Esophagus muscularis mucosa (tissue), 4 donors: ENCODE results near the gene MARVELD1. TPM values are rescaled to one million over a fixed set of nuclear protein-coding genes. Genes with fewer than 3 reads are reported as not detected.

ENCODE experiments used
- DNase-seq: peaks from one replicate; pipeline ENCODE4 v3.0.0-alpha.2; 2017; ENCODE audit errors: extremely low spot score
- H3K27ac ChIP-seq, 4 donors: fragments of 200-600 bp; sonication (generic); replicated peaks in 1 of 4; 1 replicate in 3 of 4; 2 replicates in 1 of 4; pipeline ENCODE4 v1.5.1; 2016 to 2019; ENCODE audit warnings: mild to moderate bottlenecking in 1 of 4
- H3K27me3 ChIP-seq, 4 donors: fragments of 200-600 bp; sonication (generic); one replicate each; pipeline versions ENCODE4 v1.5.1 to v1.6.0; 2016 to 2019
- H3K36me3 ChIP-seq, 4 donors: fragments of 200-600 bp; sonication (generic); one replicate each; pipeline ENCODE4 v1.5.1; 2016 to 2019
- H3K4me1 ChIP-seq, 4 donors: fragments of 200-600 bp; sonication (generic); one replicate each; pipeline ENCODE4 v1.5.1; 2016 to 2019
- H3K4me3 ChIP-seq, 4 donors: fragments of 200-600 bp; sonication (generic); 1 replicate in 2 of 4; 2 replicates in 2 of 4; pipeline ENCODE4 v1.5.1; 2016 to 2019; ENCODE audit warnings: mild to moderate bottlenecking in 4 of 4, moderate library complexity in 1 of 4
- H3K9me3 ChIP-seq, 4 donors: fragments of 200-600 bp; sonication (generic); 1 replicate in 3 of 4; 2 replicates in 1 of 4; pipeline ENCODE4 v1.5.1; 2016 to 2019
- EP300 ChIP-seq: sonication (generic); formaldehyde crosslinking; IDR thresholded peaks from one replicate; pipeline ENCODE4 v1.6.1; 2017; ENCODE audit warnings: antibody characterized with exemption
- POLR2A ChIP-seq: fragments of 450-650 bp; IDR thresholded peaks from one replicate; pipeline ENCODE4 v1.6.1; 2017; ENCODE audit warnings: antibody characterized with exemption, moderate library complexity, mild to moderate bottlenecking, low read depth
- POLR2AphosphoS5 ChIP-seq, 2 donors: sonication (generic); formaldehyde crosslinking; IDR thresholded peaks; one replicate each; pipeline ENCODE4 v1.6.1; 2017; ENCODE audit warnings: antibody characterized with exemption in 2 of 2
- WGBS: methylation state at CpG from one replicate; pipeline ENCODE4 v1.1.5; 2018; 5-methylcytosine and 5-hydroxymethylcytosine counted together
- intact Hi-C: fragments of 100-400 bp; cut with DNase I; formaldehyde crosslinking; loops from one replicate; pipeline ENCODE4 v1.15.1; 2023
- total RNA-seq, 4 donors: library from RNA; depleted of rRNA; stranded (reverse); fragments of >200 nt; gene quantifications; one replicate each; pipeline versions ENCODE4 v1.1.0 to v1.2.1, GENCODE V29; 2016
- TF ChIP-seq, protein P1 (sequence below), 3 experiments: fragments of 200-600 bp in 2 of 3; fragments of 450-650 bp in 1 of 3; sonication (generic) in 2 of 3; IDR thresholded peaks; one replicate each; pipeline ENCODE4 v1.5.1; 2017 to 2019; ENCODE audit warnings: antibody characterized with exemption in 3 of 3, mild to moderate bottlenecking in 2 of 3, moderate library complexity in 1 of 3

Gene MARVELD1
- total RNA-seq, 4 donors from 2014 or later = 43.4 to 104 (median 73.9) TPM

DNA sequence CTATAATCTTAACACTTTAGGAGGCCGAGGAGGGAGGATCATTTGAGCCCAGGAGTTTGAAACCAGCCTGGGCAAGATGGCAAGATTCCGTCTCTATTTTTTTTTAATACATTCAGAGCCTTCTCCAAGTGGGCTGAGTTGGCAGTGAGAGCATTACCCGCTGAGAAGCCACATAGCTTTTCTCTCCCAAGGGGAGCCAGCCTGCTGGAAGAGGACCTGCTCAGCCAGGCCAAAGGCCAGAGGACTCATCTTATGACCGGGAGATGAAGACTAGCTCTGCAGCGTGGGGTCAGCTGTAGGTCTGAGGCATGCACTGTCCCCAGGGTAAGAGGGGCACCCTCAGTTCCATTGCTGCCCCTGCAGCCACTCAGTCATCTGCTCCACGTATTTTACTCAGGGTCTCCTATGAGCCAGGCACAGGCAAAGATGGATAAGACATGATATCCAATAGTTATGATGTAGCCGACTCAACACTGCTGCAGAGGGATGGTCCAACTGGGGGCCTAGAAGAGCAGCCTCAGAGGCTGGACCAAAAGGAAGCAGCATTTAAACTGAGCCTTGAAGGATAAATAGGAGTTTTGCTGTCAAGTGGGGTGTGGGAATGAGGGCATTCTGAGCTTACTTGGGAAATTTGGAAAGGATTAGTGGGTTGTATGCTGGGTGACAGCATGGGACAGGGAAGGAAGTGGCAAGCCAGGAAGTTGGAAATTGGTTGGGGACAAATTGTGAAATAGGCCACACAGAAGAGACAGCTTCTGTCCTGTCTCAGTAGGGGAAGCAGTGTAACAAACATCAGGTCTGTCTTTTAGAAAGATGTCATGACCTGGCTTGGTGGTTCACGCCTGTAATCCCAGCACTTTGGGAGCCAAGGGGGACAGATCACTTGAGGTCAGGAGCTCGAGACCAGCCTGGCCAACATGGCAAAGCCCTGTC lies 1.6 kb upstream of the MARVELD1 start:
- Histone ChIP-seq H3K9me3 (no peaks in the 10 kb centered on the region), H3K4me1 (peaks cover 47 to 82% (median 79%) of the 10 kb centered on the region in 4 donors), H3K4me3 (no peak overlapping the region), H3K27ac (peak overlapping the region; percentile 99 to 100 (median 100)), H3K27me3 (no peaks in the 10 kb centered on the region), H3K36me3 (peaks cover 0 to 9% (median 0%) of the 10 kb centered on the region in 4 donors)
- WGBS = 77% methylated on average over 6 of the region's 9 CpGs
- TF ChIP-seq EP300 (no peak), POLR2AphosphoS5 (IDR thresholded peaks at IDR 0.05) (no peak), POLR2A (no peak)
- TF ChIP-seq, protein P1, sequence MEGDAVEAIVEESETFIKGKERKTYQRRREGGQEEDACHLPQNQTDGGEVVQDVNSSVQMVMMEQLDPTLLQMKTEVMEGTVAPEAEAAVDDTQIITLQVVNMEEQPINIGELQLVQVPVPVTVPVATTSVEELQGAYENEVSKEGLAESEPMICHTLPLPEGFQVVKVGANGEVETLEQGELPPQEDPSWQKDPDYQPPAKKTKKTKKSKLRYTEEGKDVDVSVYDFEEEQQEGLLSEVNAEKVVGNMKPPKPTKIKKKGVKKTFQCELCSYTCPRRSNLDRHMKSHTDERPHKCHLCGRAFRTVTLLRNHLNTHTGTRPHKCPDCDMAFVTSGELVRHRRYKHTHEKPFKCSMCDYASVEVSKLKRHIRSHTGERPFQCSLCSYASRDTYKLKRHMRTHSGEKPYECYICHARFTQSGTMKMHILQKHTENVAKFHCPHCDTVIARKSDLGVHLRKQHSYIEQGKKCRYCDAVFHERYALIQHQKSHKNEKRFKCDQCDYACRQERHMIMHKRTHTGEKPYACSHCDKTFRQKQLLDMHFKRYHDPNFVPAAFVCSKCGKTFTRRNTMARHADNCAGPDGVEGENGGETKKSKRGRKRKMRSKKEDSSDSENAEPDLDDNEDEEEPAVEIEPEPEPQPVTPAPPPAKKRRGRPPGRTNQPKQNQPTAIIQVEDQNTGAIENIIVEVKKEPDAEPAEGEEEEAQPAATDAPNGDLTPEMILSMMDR (IDR thresholded peaks at IDR 0.05) = no peak
- peak; percentile 90 for DNase-seq
- intact Hi-C loops = loop anchor here (2.0 kb wide), 1 partner anchor 19 kb away; no protein-coding TSS in a partner anchor

DNA sequence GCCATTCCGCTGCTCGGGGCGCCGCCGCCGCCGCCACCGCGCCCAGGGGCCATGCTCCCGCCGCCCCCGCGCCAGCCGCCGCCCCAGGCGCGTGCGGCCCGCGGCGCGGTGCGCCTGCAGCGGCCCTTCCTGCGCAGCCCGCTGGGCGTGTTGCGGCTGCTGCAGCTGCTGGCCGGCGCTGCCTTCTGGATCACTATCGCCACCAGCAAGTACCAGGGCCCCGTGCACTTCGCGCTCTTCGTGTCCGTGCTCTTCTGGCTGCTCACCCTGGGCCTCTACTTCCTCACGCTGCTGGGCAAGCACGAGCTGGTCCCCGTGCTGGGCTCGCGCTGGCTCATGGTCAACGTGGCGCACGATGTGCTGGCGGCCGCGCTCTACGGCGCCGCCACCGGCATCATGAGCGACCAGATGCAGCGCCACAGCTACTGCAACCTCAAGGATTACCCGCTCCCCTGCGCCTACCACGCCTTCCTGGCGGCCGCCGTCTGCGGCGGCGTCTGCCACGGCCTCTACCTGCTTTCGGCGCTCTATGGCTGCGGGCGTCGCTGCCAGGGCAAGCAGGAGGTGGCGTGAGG lies 383 bp downstream of the MARVELD1 start:
- peak overlapping the region; percentile 99 to 100 (median 100) for H3K27ac ChIP-seq
- intact Hi-C loops = no loop called here
- WGBS = 1% methylated on average over 26 of the region's 69 CpGs
- H3K9me3 ChIP-seq = no peaks in the 10 kb centered on the region
- peaks cover 55 to 82% (median 80%) of the 10 kb centered on the region in 4 donors for H3K4me1 ChIP-seq
- TF ChIP-seq, protein P1 (IDR thresholded peaks at IDR 0.05) = peak in 1 of 3 experiments; percentile 24
- TF ChIP-seq POLR2AphosphoS5 (IDR thresholded peaks at IDR 0.05) (peak in 1 of 2 donors; percentile 62), POLR2A (no peak)
- H3K27me3 ChIP-seq = no peaks in the 10 kb centered on the region
- H3K36me3 ChIP-seq = peaks cover 0 to 20% (median 8%) of the 10 kb centered on the region in 4 donors
- peak overlapping the region; percentile 74 to 95 (median 91) for H3K4me3 ChIP-seq
- peak; percentile 93 for DNase-seq

DNA sequence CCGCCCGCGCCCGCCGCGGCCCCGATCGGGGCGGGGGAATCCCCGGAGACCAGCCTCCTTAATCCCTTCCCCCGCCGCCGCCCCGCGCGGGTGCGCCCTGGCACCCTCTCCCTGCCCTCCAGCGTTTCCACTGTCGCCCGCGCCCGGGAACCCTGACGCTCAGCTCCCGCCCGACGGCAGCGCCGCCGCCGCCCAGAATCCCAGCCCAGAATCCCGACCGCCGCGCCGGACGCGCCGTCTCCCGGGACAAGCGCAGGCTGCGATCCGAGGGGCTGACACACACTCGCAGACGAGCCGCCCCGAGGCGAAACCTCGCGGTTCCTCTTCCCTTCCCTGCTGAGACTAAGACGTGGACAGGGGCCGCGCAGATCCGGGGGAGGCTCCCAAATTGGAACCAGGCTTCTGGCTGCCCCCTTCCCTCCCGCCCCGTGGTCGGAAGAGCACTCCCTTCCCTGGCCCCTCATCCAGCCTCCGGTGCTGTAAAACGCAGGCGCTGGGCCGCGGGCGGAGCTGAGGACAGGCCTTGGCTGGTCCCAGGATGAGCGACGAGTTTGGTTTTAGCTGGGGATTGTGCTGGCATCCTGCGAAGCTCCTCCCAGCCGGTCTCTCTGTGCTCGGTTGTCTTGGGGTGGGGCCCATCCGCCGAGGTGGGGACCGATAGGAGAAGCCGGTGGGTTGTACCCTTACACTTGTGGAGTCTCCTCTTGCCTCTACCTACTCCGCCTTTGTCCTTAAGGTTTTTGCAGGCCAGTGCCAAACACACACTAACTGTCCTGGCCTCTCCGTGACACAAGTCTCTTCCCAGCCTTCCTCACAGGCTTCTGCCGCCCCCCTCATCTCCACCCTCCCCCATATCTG lies 1.1 kb downstream of the MARVELD1 start:
- DNase-seq = peak; percentile 96
- H3K9me3 ChIP-seq = no peaks in the 10 kb centered on the region

DNA sequence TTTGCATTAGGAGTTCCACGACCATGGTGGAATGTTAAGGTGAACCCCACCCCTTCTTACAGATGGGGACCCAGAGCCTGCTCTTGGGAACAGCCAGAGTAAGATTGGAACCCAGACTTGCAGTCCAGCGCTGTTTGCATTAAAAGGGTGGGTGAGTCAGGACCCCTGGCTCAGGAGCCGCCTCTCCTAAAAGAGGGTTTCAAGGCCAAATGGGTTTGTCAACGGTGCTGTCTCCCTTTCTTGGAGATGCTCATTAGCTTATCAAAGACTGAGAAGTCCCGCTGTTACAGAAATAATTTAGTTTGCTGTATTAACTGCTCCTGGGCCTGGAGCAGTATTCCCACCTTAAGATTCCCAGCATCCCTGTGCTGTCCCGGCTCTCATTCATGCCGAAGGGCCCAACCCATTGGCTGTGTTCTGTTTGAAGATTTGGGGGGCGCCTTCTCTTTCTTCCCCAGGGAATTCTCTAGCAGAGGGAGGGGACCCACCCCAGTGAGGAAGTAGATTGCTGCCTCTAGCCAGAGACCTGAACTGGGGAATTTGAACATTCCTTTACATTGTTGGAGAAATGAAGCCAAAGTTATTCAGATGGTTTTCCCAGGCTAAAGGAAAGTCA lies 1.8 kb downstream of the MARVELD1 start:
- H3K27ac ChIP-seq = peak overlapping the region; percentile 99 to 100 (median 100)
- H3K27me3 ChIP-seq = no peaks in the 10 kb centered on the region
- DNase-seq = peak; percentile 90
- H3K4me3 ChIP-seq = peak overlapping the region; percentile 74 to 95 (median 91)
- no peaks in the 10 kb centered on the region for H3K9me3 ChIP-seq
- intact Hi-C loops = no loop called here
- peaks cover 50 to 82% (median 78%) of the 10 kb centered on the region in 4 donors for H3K4me1 ChIP-seq
- TF ChIP-seq, protein P1 (IDR thresholded peaks at IDR 0.05) = no peak
- WGBS = 7% methylated on average over 5 of the region's 8 CpGs
- peaks cover 0 to 20% (median 8%) of the 10 kb centered on the region in 4 donors for H3K36me3 ChIP-seq

More for the DNA sequence above, 1.1 kb downstream of the MARVELD1 start:
- H3K27ac ChIP-seq = peak overlapping the region; percentile 99 to 100 (median 100)
- H3K36me3 ChIP-seq = peaks cover 0 to 20% (median 8%) of the 10 kb centered on the region in 4 donors
- 3% methylated on average over 24 of the region's 74 CpGs for WGBS
- no peaks in the 10 kb centered on the region for H3K27me3 ChIP-seq
- peaks cover 55 to 82% (median 80%) of the 10 kb centered on the region in 4 donors for H3K4me1 ChIP-seq
- peak overlapping the region; percentile 74 to 95 (median 91) for H3K4me3 ChIP-seq
- TF ChIP-seq EP300 = no peak
- peak; percentile 86 to 96 for TF ChIP-seq POLR2AphosphoS5 (IDR thresholded peaks at IDR 0.05)
- TF ChIP-seq POLR2A = peak; percentile 56
- intact Hi-C loops = no loop called here
